Activated CD4-positive, alpha-beta T cell treated with anti-CD3 and anti-CD28 coated beads, Interleukin-2, amount 10 ng/mL, durations not matched to agents 7 days and 5 days (primary cell): ENCODE results near the gene RPS6KA2. TPM values are rescaled to one million over a fixed set of nuclear protein-coding genes. Genes with fewer than 3 reads are reported as not detected.

ENCODE experiments used
- CTCF ChIA-PET: fragments of 350-600 bp; sonication (Branson Sonifier 250); formaldehyde crosslinking; loops from one replicate; lab custom pipeline; 2021; ENCODE audit warnings: antibody characterized with exemption; lab: Charles Lee
- POLR2A ChIA-PET: fragments of 350-600 bp; sonication (Branson Sonifier 250); formaldehyde crosslinking; loops from one replicate; lab custom pipeline; 2021; ENCODE audit warnings: antibody characterized with exemption; lab: Charles Lee
- DNase-seq: peaks from one replicate; pipeline ENCODE4 v3.0.0-alpha.2; 2020
- H3K27ac Mint-ChIP-seq: one replicate; pipeline ENCODE4 v1.8.0; 2021; ENCODE audit warnings: mild to moderate bottlenecking, moderate library complexity, mixed read lengths
- H3K27me3 Mint-ChIP-seq: one replicate; pipeline ENCODE4 v1.8.0; 2021; ENCODE audit warnings: mixed read lengths
- H3K36me3 Mint-ChIP-seq: one replicate; pipeline ENCODE4 v1.8.0; 2021; ENCODE audit warnings: low read depth, mixed read lengths
- H3K4me1 Mint-ChIP-seq: one replicate; pipeline ENCODE4 v1.8.0; 2021; ENCODE audit warnings: mixed read lengths
- H3K4me3 Mint-ChIP-seq: one replicate; pipeline ENCODE4 v1.8.0; 2021; ENCODE audit warnings: mild to moderate bottlenecking, moderate library complexity, mixed read lengths
- H3K9me3 Mint-ChIP-seq: one replicate; pipeline ENCODE4 v1.8.0; 2021; ENCODE audit warnings: mixed read lengths
- total RNA-seq, 2 experiments: library from RNA; stranded (reverse); gene quantifications; one replicate each; pipeline ENCODE4 v1.2.3, GENCODE V29; 2021

The RPS6KA2 gene
- total RNA-seq, 2 experiments from 2014 or later, result 3.6 to 4.0 TPM

GRCh38 chr6:166462461-166463135 is 164.5 kb downstream of the RPS6KA2 start:
- Mint-ChIP-seq H3K27me3 (no peaks in the 10 kb centered on the region), H3K9me3 (peaks cover 5% of the 10 kb centered on the region), H3K27ac (no peak overlapping the region), H3K4me1 (no peaks in the 10 kb centered on the region), H3K36me3 (peaks cover 4% of the 10 kb centered on the region), H3K4me3 (no peak overlapping the region)
- CTCF ChIA-PET, result interaction anchor here (0.6 kb wide), 1 partner anchor 201 kb away, joined by 4 read pairs; no protein-coding TSS in a partner anchor
- DNase-seq, result no peak
- POLR2A ChIA-PET, result no interaction called here

GRCh38 chr6:166461821-166462460 is 165.1 kb downstream of the RPS6KA2 start:
- no peak for DNase-seq
- no peaks in the 10 kb centered on the region for H3K4me1 Mint-ChIP-seq
- H3K4me3 Mint-ChIP-seq, result no peak overlapping the region
- ChIA-PET POLR2A (no interaction called here), CTCF (interaction anchor here (0.6 kb wide), 1 partner anchor 200 kb away, joined by 4 read pairs; no protein-coding TSS in a partner anchor)
- H3K9me3 Mint-ChIP-seq, result peaks cover 5% of the 10 kb centered on the region
- no peaks in the 10 kb centered on the region for H3K27me3 Mint-ChIP-seq
- peaks cover 4% of the 10 kb centered on the region for H3K36me3 Mint-ChIP-seq
- H3K27ac Mint-ChIP-seq, result no peak overlapping the region

- CTCF ChIA-PET, result interaction anchor here (1.3 kb wide), 1 partner anchor 24 kb away, joined by 3 read pairs; no protein-coding TSS in a partner anchor
- Mint-ChIP-seq H3K27ac (no peak overlapping the region), H3K4me3 (no peak overlapping the region), H3K9me3 (peaks cover 5% of the 10 kb centered on the region), H3K27me3 (no peaks in the 10 kb centered on the region), H3K36me3 (peaks cover 4% of the 10 kb centered on the region), H3K4me1 (no peaks in the 10 kb centered on the region)
- DNase-seq, result no peak
- POLR2A ChIA-PET, result interaction anchor here (0.6 kb wide), 1 partner anchor 1242 kb away, joined by 3 read pairs; no protein-coding TSS in a partner anchor
These were observed 166.3 kb downstream of the RPS6KA2 start for GRCh38 chr6:166460473-166461437.

- no peak for DNase-seq
- ChIA-PET POLR2A (no interaction called here), CTCF (interaction anchor here (1.3 kb wide), 1 partner anchor 24 kb away, joined by 3 read pairs; no protein-coding TSS in a partner anchor)
- Mint-ChIP-seq H3K27me3 (no peaks in the 10 kb centered on the region), H3K9me3 (peaks cover 5% of the 10 kb centered on the region), H3K27ac (no peak overlapping the region), H3K36me3 (peaks cover 4% of the 10 kb centered on the region), H3K4me3 (no peak overlapping the region), H3K4me1 (no peaks in the 10 kb centered on the region)
These were observed 167.1 kb downstream of the RPS6KA2 start for GRCh38 chr6:166459906-166460305.

GRCh38 chr6:166459272-166459671 is 167.8 kb downstream of the RPS6KA2 start:
- H3K4me1 Mint-ChIP-seq, result no peaks in the 10 kb centered on the region
- H3K4me3 Mint-ChIP-seq, result no peak overlapping the region
- DNase-seq, result no peak
- ChIA-PET POLR2A (no interaction called here), CTCF (no interaction called here)
- no peaks in the 10 kb centered on the region for H3K27me3 Mint-ChIP-seq
- no peak overlapping the region for H3K27ac Mint-ChIP-seq
- H3K9me3 Mint-ChIP-seq, result peaks cover 5% of the 10 kb centered on the region
- H3K36me3 Mint-ChIP-seq, result peaks cover 4% of the 10 kb centered on the region

DNA sequence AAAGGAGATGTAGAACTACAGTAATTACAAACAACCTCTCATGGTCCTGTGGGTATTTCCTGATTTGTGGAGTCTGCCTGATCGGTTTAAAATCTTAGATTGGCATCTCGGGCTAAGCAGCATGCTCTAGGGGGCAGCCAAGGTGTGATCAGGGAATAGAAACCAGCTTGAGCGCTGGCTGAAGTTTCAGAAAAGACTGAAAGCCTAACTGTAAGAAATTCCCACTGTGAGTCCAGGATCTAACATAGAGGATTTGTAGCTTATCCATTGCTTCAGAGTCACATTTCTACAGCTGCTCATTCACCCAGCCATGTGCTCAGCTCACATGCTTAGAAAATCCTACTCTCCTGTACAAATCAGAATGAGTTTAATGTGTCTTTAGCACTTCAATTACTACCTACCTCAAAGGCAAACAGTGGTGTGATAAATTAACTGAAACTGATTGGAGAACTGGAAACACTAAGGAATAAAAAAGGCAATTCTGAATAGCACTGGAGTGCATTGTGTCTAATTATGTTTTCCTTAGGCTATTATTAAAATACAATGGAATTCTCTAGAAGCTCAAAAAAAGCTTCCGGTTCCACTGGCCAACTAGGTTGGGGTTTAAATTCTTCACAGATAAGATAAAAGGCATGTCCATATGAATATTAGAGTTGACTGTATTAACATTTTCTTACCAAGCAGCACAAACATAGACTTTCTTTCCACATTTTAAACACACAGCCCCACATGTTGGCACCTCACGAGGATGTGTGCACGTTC is 170.5 kb downstream of the RPS6KA2 start:
- ChIA-PET CTCF (no interaction called here), POLR2A (no interaction called here)
- no peaks in the 10 kb centered on the region for H3K4me1 Mint-ChIP-seq
- H3K9me3 Mint-ChIP-seq, result peaks cover 5% of the 10 kb centered on the region
- H3K27me3 Mint-ChIP-seq, result no peaks in the 10 kb centered on the region
- H3K36me3 Mint-ChIP-seq, result peaks cover 4% of the 10 kb centered on the region
- no peak overlapping the region for H3K27ac Mint-ChIP-seq
- H3K4me3 Mint-ChIP-seq, result no peak overlapping the region
- DNase-seq, result no peak

DNA sequence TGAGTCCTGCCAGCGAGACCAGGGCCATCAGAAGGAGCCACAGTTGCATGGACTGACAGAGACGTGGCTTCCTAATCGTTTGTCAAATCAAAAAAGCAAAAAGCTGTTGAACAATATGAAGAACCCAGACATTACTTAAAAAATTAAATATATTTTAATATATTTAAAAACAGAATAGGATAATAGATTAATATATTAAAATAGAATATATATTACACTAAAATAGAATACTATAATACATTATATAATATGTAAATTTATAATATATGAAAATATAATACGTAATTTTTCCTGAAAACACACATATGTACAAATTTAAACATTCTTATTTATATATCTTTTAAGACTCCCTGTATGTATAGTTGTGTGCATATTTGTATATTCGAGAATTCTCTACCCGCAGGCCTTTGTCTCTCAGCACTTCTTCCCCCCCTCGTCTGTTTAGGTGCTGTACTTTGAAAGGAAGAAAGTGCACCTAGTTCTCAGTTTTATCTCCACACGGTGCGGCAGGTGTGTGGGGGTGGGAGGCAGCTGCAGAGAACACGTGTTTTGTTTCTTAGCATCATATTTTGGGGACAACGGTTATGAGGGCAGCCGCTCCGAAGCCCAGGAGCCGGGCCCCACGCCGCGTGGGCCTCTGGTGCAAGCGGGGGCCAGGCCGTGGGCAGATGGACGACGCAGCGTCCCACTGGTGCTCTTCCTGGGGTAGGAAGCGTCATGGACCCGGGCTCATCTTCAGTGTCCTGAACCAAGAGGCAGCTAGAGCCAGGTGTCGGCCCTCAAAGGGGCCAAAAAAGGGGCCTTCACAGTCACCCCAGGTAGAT is 172.1 kb downstream of the RPS6KA2 start:
- Mint-ChIP-seq H3K4me3 (no peak overlapping the region), H3K27ac (no peak overlapping the region), H3K27me3 (no peaks in the 10 kb centered on the region), H3K9me3 (peaks cover 5% of the 10 kb centered on the region), H3K4me1 (no peaks in the 10 kb centered on the region), H3K36me3 (peaks cover 4% of the 10 kb centered on the region)
- POLR2A ChIA-PET, result no interaction called here
- no peak for DNase-seq
- CTCF ChIA-PET, result no interaction called here

- Mint-ChIP-seq H3K9me3 (peaks cover 5% of the 10 kb centered on the region), H3K27me3 (no peaks in the 10 kb centered on the region)
- CTCF ChIA-PET, result no interaction called here
These were observed 173.4 kb downstream of the RPS6KA2 start for GRCh38 chr6:166453651-166454050.

GRCh38 chr6:166450167-166450873 is 176.7 kb downstream of the RPS6KA2 start:
- H3K27me3 Mint-ChIP-seq, result no peaks in the 10 kb centered on the region
- POLR2A ChIA-PET, result no interaction called here
- no peak overlapping the region for H3K27ac Mint-ChIP-seq
- peaks cover 13% of the 10 kb centered on the region for H3K4me1 Mint-ChIP-seq
- no peaks in the 10 kb centered on the region for H3K9me3 Mint-ChIP-seq
- no peaks in the 10 kb centered on the region for H3K36me3 Mint-ChIP-seq
- no peak for DNase-seq
- H3K4me3 Mint-ChIP-seq, result no peak overlapping the region
- CTCF ChIA-PET, result no interaction called here

More at GRCh38 chr6:166453651-166454050, 173.4 kb downstream of the RPS6KA2 start:
- peaks cover 4% of the 10 kb centered on the region for H3K36me3 Mint-ChIP-seq
- no peak for DNase-seq
- H3K4me1 Mint-ChIP-seq, result peaks cover 3% of the 10 kb centered on the region
- POLR2A ChIA-PET, result no interaction called here
- H3K4me3 Mint-ChIP-seq, result no peak overlapping the region
- H3K27ac Mint-ChIP-seq, result no peak overlapping the region

DNA sequence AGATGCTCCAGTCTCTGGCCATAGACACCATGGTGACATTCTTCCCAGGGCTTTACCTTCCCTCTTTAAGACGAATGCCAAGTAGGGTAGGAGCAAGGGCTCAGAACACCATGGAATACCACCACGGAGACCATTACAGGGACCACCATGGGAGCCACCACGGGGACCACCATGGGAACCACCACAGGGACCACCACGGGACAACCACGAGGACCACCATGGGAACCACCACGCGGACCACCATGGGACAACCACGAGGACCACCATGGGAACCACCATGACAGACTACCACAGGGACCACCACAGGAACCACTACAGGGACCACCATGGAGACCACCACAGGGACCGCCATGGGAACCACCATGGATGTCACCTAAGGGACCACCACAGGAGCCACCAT is 177.4 kb downstream of the RPS6KA2 start:
- no peak for DNase-seq
- no peaks in the 10 kb centered on the region for H3K27me3 Mint-ChIP-seq

GRCh38 chr6:166449036-166449435 is 178.0 kb downstream of the RPS6KA2 start:
- H3K4me1 Mint-ChIP-seq, result peaks cover 13% of the 10 kb centered on the region
- H3K36me3 Mint-ChIP-seq, result no peaks in the 10 kb centered on the region

More for the DNA sequence above, 177.4 kb downstream of the RPS6KA2 start:
- Mint-ChIP-seq H3K4me3 (no peak overlapping the region), H3K4me1 (peaks cover 13% of the 10 kb centered on the region), H3K27ac (no peak overlapping the region), H3K9me3 (no peaks in the 10 kb centered on the region), H3K36me3 (no peaks in the 10 kb centered on the region)
- CTCF ChIA-PET, result no interaction called here
- POLR2A ChIA-PET, result no interaction called here

More at GRCh38 chr6:166449036-166449435, 178.0 kb downstream of the RPS6KA2 start:
- POLR2A ChIA-PET, result no interaction called here
- Mint-ChIP-seq H3K27me3 (no peaks in the 10 kb centered on the region), H3K4me3 (no peak overlapping the region), H3K27ac (no peak overlapping the region), H3K9me3 (no peaks in the 10 kb centered on the region)
- CTCF ChIA-PET, result no interaction called here
- DNase-seq, result no peak
